GM19099 (cell line): ENCODE results near the gene GAL3ST2.

Experiments
- POLR2A ChIP-seq: IDR thresholded peaks from 3 replicates; pipeline ENCODE4 v1.6.1; 2011; ENCODE audit warnings: low read depth; ENCODE audit not compliant: insufficient read length; ENCODE audit errors: extremely low read depth

Gene GAL3ST2

GRCh38 chr2:241776336-241777169 lies at the start of gene GAL3ST2:
GAL3ST2 (plus strand) TSS chr2:241776822; CDS start chr2:241776956, 134 bp downstream.
- no peak for TF ChIP-seq POLR2A

DNA sequence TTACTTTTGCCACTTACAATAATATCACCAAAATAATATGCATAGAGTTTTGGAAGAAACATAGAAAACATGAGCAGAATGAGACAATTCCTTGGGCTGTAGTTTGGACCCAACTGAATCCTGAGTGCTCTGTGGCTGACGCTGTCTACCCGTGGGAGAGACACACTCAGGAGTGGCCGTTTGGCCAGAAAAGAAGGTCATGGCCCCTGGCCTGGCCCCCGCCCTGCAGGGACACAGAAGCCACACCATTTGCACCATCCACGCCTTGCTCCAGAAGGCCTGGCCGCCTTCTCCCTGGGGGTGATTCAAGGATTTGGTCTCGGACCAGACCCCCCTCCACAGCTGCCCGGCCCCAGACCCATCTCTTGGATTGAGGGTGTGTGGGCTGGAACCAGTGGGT lies 48.6 kb upstream of the GAL3ST2 start:
- TF ChIP-seq POLR2A = no peak

DNA sequence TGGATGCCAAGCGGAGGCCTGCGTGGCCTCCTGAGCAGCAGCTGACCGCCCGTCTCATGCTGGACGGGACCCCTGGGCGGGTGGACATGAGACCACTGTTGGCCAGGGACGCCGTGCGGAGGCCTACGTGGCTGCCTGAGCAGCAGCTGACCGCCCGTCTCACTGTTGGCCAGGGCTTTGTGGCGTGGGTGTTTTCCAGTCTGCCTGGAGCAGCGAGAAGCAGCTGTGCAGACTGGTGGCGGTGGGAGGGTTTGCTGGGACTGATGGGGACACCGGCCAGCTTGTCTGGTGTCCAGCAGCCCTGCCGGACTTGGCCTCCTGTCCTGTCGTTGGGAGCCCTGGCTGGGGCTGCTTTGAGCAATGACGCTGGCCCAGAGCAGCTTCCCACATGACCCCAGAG lies 48.0 kb upstream of the GAL3ST2 start:
- no peak for TF ChIP-seq POLR2A

DNA sequence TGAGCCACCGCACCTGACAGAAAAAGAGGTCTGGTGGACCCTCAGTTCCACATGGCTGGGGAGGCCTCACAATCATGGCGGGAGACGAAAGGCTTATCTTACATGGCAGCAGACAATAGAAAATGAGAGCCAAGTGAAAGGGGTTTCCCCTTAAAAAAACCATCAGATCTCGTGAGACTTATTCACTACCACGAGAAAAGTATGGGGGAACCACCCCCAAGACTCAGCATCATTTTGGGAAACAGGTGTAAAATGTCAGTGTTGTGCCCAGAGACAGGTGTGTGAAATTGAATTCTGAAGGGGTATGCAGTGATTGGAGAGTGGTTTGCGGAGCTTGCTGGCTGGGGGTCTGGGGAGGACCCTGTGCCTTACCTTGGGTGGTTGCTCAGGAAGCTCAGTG lies 46.8 kb upstream of the GAL3ST2 start:
- no peak for TF ChIP-seq POLR2A

GRCh38 chr2:241730671-241731293 lies 45.8 kb upstream of the GAL3ST2 start:
- TF ChIP-seq POLR2A = no peak

GRCh38 chr2:241733391-241734207 lies 43.0 kb upstream of the GAL3ST2 start:
- TF ChIP-seq POLR2A = no peak

DNA sequence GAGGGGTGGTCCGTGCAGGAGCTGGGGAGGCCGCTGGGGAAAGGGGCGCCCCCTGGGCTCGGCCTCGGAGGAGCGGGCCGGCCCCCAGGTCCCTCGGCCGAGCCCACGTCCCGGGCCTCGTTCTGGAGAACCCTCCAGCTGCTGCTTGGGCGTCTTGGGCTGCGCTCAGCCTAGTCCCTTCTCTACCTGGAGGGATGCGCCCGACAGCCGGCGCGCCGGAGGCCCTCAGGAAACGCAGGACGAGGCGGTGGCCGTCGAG lies 42.5 kb upstream of the GAL3ST2 start:
- no peak for TF ChIP-seq POLR2A

- TF ChIP-seq POLR2A = peak; percentile 88
Measured at GRCh38 chr2:241734467-241735208, 42.0 kb upstream of the GAL3ST2 start, which contains the start of gene D2HGDH. D2HGDH (plus strand) TSS chr2:241734630; CDS start chr2:241735225, 595 bp downstream.

- no peak for TF ChIP-seq POLR2A
Measured at GRCh38 chr2:241736111-241736510, 40.5 kb upstream of the GAL3ST2 start.

GRCh38 chr2:241738040-241738686 lies 38.5 kb upstream of the GAL3ST2 start:
- TF ChIP-seq POLR2A = no peak

- TF ChIP-seq POLR2A = no peak
Measured at GRCh38 chr2:241739177-241739576, 37.4 kb upstream of the GAL3ST2 start.

DNA sequence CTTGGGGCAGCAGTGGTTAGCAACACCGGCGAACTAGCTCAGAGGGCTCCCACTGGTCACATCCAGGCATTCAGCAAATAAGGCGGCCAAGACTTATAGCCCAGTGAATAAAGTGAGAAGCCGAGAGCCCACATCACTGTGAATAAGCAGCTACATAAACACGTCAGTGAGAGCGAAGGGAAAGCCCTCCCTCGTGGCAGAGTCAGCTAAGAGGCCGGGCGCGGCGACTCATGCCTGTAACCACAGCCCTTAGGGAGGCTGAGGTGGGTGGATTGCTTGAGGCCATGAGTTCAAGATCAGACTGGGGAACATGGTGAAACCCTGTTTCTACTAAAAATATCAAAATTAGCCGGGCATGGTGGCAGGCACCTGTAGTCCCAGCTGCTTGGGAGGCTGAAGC lies 37.0 kb upstream of the GAL3ST2 start:
- no peak for TF ChIP-seq POLR2A

DNA sequence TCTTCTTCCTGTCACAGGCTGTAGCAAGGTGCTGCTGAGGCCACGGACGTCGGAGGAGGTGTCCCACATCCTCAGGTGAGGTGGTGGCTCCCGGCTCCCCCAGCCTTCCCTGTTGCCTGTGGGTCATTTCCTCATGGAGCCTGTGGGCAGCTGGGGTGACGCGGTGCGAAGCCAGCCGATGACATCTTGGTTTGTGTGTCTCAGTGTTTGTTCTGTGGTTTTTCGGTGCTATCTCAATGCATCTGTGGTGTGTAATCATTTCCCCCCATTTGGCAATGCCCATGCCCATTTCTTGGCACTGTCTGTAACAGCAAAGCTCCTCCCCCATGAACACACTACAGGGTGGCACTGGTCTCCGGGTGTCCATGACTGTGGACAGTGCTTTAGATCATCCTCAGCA lies 35.6 kb upstream of the GAL3ST2 start:
- TF ChIP-seq POLR2A = no peak

- no peak for TF ChIP-seq POLR2A
Measured at GRCh38 chr2:241742320-241742939, 34.2 kb upstream of the GAL3ST2 start.
